HG03064 (cell line): ENCODE results near the gene HSD17B13.

Experiments
- ATAC-seq: cut with Tn5 transposase; IDR thresholded peaks from one replicate; pipeline ENCODE4 v1.9.1; 2021; ENCODE audit warnings: low read depth; ENCODE audit not compliant: unreplicated experiment

The HSD17B13 gene

DNA sequence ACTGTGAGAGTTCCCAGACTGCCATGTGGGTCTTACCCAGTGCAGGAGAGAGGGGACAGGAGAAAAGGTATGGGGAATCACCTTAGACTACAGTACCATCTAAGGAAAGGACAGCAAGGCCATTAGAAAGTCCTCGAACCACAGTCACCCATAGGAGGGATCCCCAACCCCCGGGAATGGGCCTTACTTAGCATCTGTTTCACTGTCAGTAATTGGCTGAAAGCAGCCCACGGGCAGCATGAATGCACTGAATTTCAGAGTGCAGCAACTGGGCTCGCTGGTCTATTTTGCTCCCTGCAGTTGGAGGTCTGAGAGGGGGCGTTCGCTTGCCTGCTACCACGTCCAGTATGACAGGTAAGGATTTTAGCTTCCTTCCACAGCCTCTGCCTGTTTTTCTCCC, 51.9 kb downstream of the HSD17B13 start:
- no peak for ATAC-seq

DNA sequence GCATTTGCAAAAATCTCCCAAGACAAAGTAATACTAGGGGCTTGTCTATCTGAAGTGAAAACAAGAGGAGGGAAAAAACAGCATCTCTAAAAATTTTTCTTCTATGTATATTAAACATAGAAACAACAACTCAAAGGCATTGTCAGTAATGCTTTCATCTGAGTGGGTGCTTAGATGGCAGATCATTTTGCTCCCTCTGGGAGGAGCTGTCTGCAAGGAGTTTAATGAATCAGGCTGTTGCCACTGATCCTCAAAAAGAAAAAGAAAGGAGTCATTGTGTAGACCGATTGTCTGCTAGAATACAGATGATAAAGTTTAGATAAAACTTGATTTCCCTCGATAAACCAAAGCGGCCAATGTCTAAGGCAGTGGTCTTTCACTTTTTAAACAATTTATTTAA, 52.5 kb downstream of the HSD17B13 start:
- no peak for ATAC-seq

DNA sequence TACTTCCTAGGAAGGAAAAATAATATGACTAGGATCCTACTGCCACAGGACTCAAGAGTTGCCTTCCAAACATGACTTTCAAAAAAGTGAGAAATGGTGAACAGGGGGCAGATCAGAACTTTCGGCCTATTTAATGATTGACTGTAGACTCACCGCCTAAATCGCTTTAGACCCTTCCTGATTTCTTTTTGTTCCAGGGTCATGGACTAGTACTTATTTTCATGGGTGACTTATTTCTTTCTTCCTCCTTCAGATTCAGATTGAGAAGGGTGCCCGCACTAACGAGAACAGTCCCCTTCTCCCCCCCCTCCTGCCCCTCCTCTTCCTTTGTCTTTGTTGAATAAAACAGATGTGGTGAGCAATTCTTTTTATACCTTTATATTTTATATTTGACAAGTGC, 54.3 kb downstream of the HSD17B13 start:
- ATAC-seq: no peak

DNA sequence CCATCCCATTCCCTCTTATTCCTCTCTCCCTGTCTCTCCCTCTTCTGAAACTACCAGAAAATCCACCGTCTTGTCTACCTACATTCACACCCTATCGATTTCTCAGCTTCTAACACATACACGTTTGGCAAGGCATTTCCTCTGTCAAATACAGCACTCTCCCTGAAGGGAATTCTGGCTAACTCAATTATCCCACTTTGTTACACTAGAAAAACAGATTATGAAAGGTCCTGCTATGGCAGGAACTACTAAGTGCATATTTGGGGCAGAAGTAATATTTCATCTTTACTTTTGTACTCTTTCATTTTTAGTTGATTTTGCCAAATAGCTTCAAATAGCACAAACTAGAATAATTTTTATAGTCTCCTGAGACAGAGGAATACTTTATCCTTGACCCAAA, 55.7 kb downstream of the HSD17B13 start:
- no peak for ATAC-seq

DNA sequence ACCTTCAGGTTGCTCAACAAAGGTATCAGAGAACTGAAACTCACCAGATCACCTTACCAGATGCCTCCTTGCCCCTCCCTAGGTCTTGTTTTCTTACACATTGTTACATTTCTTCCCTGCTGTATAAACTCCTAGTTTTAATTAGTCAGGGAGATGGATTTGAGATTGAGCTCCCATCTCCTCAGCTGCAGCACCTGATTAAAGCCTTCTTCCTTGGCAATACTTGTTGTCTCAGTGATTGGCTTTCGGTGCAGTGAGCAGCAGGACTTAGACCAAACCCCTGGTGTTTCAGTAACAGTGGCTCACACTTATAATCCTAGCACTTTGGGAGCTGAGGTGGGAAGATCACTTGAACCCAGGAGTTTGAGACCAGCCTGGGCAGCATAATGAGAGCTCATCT, 59.8 kb downstream of the HSD17B13 start:
- ATAC-seq: no peak

DNA sequence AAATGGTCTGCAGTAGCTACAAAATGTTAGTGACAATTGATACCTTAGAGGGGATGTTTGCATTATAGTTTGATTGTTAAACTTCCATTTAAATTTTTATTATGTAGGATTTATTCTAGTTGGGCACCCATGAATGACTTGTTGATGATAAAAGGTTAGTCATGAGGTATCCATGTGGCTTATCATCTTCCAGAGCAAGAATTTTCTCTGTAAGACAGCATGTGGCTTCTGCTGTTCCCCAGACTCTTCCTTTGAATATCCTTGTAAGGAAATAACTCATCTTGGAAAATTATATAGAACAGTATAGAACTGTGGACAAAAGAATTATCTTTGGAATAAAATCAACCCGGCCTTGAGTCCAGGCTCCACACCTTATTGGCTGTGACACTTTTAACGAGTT, 62.2 kb downstream of the HSD17B13 start:
- ATAC-seq: no peak

DNA sequence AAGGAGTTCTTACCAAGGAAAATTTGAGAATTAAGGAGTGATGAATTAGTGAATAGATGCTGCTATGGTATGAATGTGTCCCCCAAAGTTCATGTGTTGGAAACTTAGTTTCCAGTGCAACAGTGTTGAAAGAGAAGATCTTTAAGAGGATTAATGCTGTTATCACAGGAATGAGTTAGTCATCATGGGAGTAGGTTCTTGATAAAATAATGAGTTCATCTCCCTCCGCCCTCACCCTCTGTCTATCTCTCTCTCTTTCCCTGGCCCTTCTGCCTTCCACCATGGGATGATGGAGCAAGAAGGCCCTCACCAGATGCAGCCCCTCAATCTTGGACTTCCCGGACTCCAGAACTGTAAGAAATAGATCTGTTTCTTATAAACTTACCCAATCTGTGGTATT, 64.0 kb downstream of the HSD17B13 start:
- ATAC-seq: no peak

DNA sequence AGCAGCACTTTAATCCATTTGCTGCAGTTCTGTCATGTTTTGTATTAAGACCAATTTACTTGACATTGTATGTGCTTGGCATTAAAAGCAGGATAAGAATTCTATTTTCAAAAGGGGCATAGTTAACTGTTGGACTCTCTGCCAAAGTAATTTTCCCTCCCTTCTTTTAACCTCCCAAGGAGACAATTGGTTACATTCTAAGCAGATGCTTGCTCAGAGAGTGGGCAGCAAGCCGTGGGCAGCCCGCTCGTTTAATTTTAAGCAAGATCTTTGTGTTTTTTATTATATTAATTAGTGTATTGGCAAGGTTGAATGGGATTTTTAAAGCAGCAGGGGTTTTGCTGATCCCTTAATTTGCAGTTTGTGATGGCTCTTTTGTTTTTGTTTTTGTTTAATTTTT, 65.2 kb downstream of the HSD17B13 start:
- ATAC-seq: no peak

DNA sequence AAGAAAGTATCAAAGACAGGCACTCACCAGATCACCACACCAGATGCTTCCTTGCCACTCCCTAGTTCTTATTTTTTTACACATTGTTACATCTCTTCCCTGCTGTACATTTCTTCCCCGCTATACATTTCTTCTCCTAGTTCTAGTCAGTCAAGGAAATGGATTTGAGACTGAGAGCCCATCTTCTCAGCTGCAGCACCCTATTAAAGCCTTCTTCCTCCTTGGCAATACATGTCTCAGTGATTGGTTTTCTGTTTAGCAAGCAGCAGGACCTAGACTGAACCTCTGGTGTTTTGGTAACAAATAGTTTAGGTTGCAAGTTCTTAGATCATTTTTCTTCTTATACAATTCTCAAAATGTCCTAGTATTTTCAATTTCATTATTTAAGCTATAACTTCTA, 66.9 kb downstream of the HSD17B13 start:
- no peak for ATAC-seq
